ENCODE data around the gene NFKBIA. TPM values are rescaled to one million over a fixed set of nuclear protein-coding genes. Genes with fewer than 3 reads are reported as not detected.
A peak's percentile ranks its signal among the peaks of the same experiment; 100 is the strongest.

Gene NFKBIA
- total RNA-seq, 5 donors from 2014 or later (not counting 1 experiment from before 2014, with no cell fraction given), result 129 to 1,245 (median 169) TPM

DNA sequence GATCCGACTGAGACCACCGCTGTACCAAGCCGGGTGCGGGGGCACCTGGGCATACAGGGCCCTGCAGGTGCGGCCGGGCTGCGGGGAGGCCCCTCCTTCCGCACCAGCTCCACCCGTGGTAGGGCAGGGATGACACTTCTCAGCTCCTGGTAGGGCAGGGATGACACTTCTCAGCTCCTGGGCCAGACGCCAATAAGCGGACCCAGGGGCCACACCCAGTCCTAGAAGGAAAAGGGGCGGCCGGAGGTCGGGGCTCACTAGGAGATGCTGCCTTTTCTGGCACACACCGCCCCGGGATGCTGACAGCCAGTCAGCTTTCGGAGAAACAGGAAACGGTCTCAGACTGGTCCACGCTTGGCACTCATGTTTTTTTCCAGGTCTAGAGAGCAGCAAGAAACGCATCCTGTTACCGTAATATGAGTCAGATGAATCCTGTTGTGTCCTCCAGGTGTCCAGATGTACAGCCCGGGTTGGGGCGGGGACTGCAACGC lies 34.8 kb downstream of the NFKBIA start:
- Histone ChIP-seq H3K4me1 (ENCODE audit: control insufficient read depth in 1 of 2, extremely low read depth in 1 of 2, insufficient read depth in 2 of 2, low read length in 2 of 2) (peaks cover 10 to 41% of the 10 kb centered on the region in 2 experiments), H3K36me3 (ENCODE audit: control insufficient read depth in 2 of 2, extremely low read depth in 1 of 2, insufficient read depth in 1 of 2, low read length in 1 of 2) (no peaks in the 10 kb centered on the region), H3K9me3 (no peaks in the 10 kb centered on the region), H3K4me3 (ENCODE audit: control insufficient read depth in 1 of 2, extremely low read depth in 1 of 2, low read length in 1 of 2) (no peak overlapping the region), H3K27ac (ENCODE audit: low read length) (no peak overlapping the region), H3K27me3 (replicated peaks in 1 of 2; ENCODE audit: control insufficient read depth in 2 of 2, extremely low read depth in 1 of 2, insufficient read depth in 2 of 2, low read length in 1 of 2) (no peaks in the 10 kb centered on the region)
- Mint-ChIP-seq H3K4me1 (peaks cover 27 to 30% (median 28%) of the 10 kb centered on the region in 3 donors), H3K4me3 (no peak overlapping the region), H3K27ac (no peak overlapping the region), H3K9me3 (peaks cover 2 to 10% (median 5%) of the 10 kb centered on the region in 3 donors), H3K27me3 (no peaks in the 10 kb centered on the region), H3K36me3 (no peaks in the 10 kb centered on the region)
- ATAC-seq (replicated peaks in 1 of 4) (peak in 2 of 4 experiments; percentile 29 to 45), DNase-seq (peak in 2 of 35 experiments; percentile 6 to 18)
- CTCF ChIA-PET, result interaction anchor here in 1 of 2 donors (0.6 to 1.5 kb wide), 2 partner anchors 35 to 410 kb away, joined by 4 to 5 read pairs; partner anchors contain the start of gene NFKBIA
- 94% methylated on average over 20 of the region's 24 CpGs for WGBS (ENCODE audit: insufficient coverage)
- POLR2A ChIA-PET, result no interaction called here

DNA sequence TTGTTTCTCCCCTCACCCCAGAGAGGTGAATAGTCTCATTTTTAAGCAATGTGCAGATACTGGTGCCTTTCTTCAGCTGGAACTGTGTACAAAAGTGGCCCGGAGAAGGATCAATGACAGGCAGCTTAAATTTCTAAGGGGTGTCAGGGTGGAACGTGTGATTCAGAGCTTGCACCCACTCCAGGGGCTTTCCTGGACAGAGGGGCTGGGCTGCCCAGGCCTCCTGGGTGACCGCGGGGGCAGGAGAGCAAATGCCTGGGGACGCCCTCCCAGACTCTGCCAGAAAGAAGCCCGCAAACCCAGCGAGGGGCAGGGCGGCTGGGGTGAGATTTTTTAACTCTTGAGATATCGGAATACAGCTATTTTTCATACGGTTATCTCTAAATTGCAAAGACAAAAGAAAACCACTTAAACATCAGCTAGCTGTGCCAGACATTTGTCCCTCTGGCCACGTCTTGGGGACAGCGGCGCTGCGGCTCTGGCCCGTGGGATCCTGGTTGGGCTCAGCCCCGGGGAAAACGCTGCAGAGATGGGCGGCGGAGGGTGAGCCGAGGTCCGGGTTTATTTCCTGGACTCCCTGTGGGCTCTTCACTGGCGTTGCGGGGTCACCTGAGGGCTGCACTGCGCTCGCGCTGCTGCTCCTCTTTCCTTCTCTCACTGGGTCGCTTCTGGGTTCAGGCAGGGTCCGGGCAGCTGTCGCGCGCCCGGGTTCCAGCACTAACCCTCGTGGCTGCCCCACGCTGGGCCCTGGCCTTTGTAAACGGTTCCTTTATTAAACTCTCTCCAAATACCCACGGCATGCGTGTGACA lies 35.8 kb downstream of the NFKBIA start:
- Mint-ChIP-seq H3K27ac (peak overlapping the region in 1 of 2 donors; percentile 82), H3K27me3 (no peaks in the 10 kb centered on the region), H3K4me3 (peak overlapping the region in 1 of 3 donors; percentile 9), H3K36me3 (no peaks in the 10 kb centered on the region), H3K4me1 (peaks cover 27 to 30% (median 28%) of the 10 kb centered on the region in 3 donors), H3K9me3 (peaks cover 2 to 10% (median 5%) of the 10 kb centered on the region in 3 donors)
- Histone ChIP-seq H3K4me3 (ENCODE audit: control insufficient read depth in 1 of 2, extremely low read depth in 1 of 2, low read length in 1 of 2) (no peak overlapping the region), H3K9me3 (no peaks in the 10 kb centered on the region), H3K27ac (ENCODE audit: low read length) (no peak overlapping the region), H3K36me3 (ENCODE audit: control insufficient read depth in 2 of 2, extremely low read depth in 1 of 2, insufficient read depth in 1 of 2, low read length in 1 of 2) (no peaks in the 10 kb centered on the region), H3K4me1 (ENCODE audit: control insufficient read depth in 1 of 2, extremely low read depth in 1 of 2, insufficient read depth in 2 of 2, low read length in 2 of 2) (peaks cover 10 to 41% of the 10 kb centered on the region in 2 experiments), H3K27me3 (replicated peaks in 1 of 2; ENCODE audit: control insufficient read depth in 2 of 2, extremely low read depth in 1 of 2, insufficient read depth in 2 of 2, low read length in 1 of 2) (no peaks in the 10 kb centered on the region)
- ChIA-PET POLR2A (interaction anchor here in 1 of 2 donors (1.7 kb wide), 1 partner anchor 35 kb away, joined by 4 read pairs; no protein-coding TSS in a partner anchor), CTCF (interaction anchor here (0.6 to 1.5 kb wide), 2 partner anchors 36 kb away, joined by 3 to 4 read pairs; partner anchors contain the start of gene NFKBIA (in 2 of the 2))
- WGBS (ENCODE audit: insufficient coverage), result 90% methylated on average over 36 of the region's 37 CpGs
- no peak for DNase-seq
- no peak for ATAC-seq (replicated peaks in 1 of 4)

DNA sequence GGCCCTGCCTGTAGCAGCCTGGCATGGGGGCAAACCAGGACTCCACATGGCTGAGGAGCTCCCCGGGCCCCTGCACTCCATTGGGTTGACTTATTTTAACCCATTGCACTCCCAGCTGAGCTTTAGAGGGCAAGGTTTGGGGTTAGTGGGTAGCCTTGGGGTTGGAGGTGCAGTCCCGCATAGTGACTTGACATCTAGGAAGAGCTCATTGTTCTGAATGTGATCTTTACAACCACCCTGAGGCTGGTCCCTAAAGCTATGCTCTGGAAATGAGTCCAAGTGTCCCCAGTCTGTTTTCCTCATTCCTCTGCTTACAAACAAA lies 36.4 kb downstream of the NFKBIA start:
- Mint-ChIP-seq H3K4me1 (peaks cover 26 to 30% (median 28%) of the 10 kb centered on the region in 3 donors), H3K9me3 (peaks cover 2 to 10% (median 5%) of the 10 kb centered on the region in 3 donors), H3K36me3 (no peaks in the 10 kb centered on the region), H3K4me3 (peak overlapping the region in 1 of 3 donors; percentile 9), H3K27ac (peak overlapping the region in 1 of 2 donors; percentile 82), H3K27me3 (no peaks in the 10 kb centered on the region)
- no peaks in the 10 kb centered on the region for H3K27me3 ChIP-seq (replicated peaks in 1 of 2; ENCODE audit: control insufficient read depth in 2 of 2, extremely low read depth in 1 of 2, insufficient read depth in 2 of 2, low read length in 1 of 2)
- ChIA-PET CTCF (interaction anchor here (0.5 to 0.6 kb wide), 3 partner anchors 36 to 209 kb away, joined by 3 read pairs; partner anchors contain the start of gene NFKBIA (in 1 of the 2)), POLR2A (interaction anchor here (0.6 to 1.7 kb wide), 3 partner anchors 31 to 36 kb away, joined by 3 to 4 read pairs (median 4); no protein-coding TSS in a partner anchor)
- H3K27ac ChIP-seq (ENCODE audit: low read length), result peak overlapping the region; percentile 3
- peaks cover 10 to 41% of the 10 kb centered on the region in 2 experiments for H3K4me1 ChIP-seq (ENCODE audit: control insufficient read depth in 1 of 2, extremely low read depth in 1 of 2, insufficient read depth in 2 of 2, low read length in 2 of 2)
- ATAC-seq (replicated peaks in 1 of 4) (peak; percentile 5 to 39 (median 21)), DNase-seq (no peak)
- WGBS (ENCODE audit: insufficient coverage), result no CpG with 5 or more reads among the region's 2 CpGs
- no peak overlapping the region for H3K4me3 ChIP-seq (ENCODE audit: control insufficient read depth in 1 of 2, extremely low read depth in 1 of 2, low read length in 1 of 2)
- H3K9me3 ChIP-seq, result no peaks in the 10 kb centered on the region
- H3K36me3 ChIP-seq (ENCODE audit: control insufficient read depth in 2 of 2, extremely low read depth in 1 of 2, insufficient read depth in 1 of 2, low read length in 1 of 2), result no peaks in the 10 kb centered on the region

DNA sequence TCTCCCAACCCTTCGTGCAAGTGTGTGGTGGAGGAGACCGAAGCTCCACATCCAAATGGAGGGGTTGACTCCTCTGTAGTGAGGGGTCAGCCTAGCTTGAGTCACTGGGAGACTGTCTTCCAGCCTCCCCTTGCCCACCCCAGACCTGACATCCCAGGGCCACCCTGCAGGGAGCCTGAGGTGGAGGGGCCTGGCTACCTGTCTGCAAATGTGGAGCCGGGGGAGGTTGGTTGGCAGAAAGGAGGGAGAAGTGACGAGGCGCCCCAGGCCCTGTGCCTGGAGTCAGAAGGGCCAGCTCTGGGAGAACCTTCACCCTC lies 37.5 kb downstream of the NFKBIA start:
- ATAC-seq (replicated peaks in 1 of 4), result no peak
- H3K36me3 ChIP-seq (ENCODE audit: control insufficient read depth in 2 of 2, extremely low read depth in 1 of 2, insufficient read depth in 1 of 2, low read length in 1 of 2), result no peaks in the 10 kb centered on the region
- Mint-ChIP-seq H3K4me3 (peak overlapping the region in 1 of 3 donors; percentile 9), H3K36me3 (no peaks in the 10 kb centered on the region), H3K4me1 (peaks cover 22 to 30% (median 28%) of the 10 kb centered on the region in 3 donors), H3K9me3 (peaks cover 2 to 10% (median 5%) of the 10 kb centered on the region in 3 donors), H3K27me3 (no peaks in the 10 kb centered on the region), H3K27ac (peak overlapping the region; percentile 23 to 82)
- no peak for DNase-seq
- ChIA-PET CTCF (interaction anchor here in 1 of 2 donors (0.6 kb wide), 1 partner anchor 9 kb away, joined by 5 read pairs; no protein-coding TSS in a partner anchor), POLR2A (interaction anchor here in 1 of 2 donors (1.7 kb wide), 1 partner anchor 37 kb away, joined by 4 read pairs; no protein-coding TSS in a partner anchor)
- H3K4me3 ChIP-seq (ENCODE audit: control insufficient read depth in 1 of 2, extremely low read depth in 1 of 2, low read length in 1 of 2), result no peak overlapping the region
- H3K4me1 ChIP-seq (ENCODE audit: control insufficient read depth in 1 of 2, extremely low read depth in 1 of 2, insufficient read depth in 2 of 2, low read length in 2 of 2), result peaks cover 10 to 41% of the 10 kb centered on the region in 2 experiments
- no peaks in the 10 kb centered on the region for H3K9me3 ChIP-seq
- no CpG with 5 or more reads among the region's 5 CpGs for WGBS (ENCODE audit: insufficient coverage)
- no peak overlapping the region for H3K27ac ChIP-seq (ENCODE audit: low read length)
- H3K27me3 ChIP-seq (replicated peaks in 1 of 2; ENCODE audit: control insufficient read depth in 2 of 2, extremely low read depth in 1 of 2, insufficient read depth in 2 of 2, low read length in 1 of 2), result peaks cover 0 to 2% of the 10 kb centered on the region in 2 experiments

DNA sequence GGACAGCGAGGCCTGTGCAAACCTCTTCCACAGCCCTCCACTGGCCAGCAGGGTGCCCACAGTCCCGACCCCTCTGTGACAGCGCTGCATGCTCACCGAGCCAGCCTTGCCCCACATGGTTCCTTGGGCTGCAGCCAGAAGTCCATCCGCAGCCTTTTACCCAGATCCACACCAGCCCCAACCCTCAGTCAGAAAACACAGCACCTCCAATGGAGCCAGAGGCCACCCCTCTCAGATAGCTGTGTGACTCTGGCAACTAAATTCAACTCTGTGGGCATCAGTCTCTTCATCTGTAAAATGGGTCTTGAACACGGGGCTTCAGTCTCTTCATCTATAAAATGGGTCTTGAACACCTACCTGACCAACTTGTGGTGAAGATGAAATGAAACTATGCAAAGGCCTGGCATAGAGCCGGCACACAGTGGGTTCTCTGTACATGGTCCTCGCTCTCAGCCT lies 38.0 kb downstream of the NFKBIA start:
- ChIA-PET POLR2A (no interaction called here), CTCF (no interaction called here)
- Histone ChIP-seq H3K27me3 (replicated peaks in 1 of 2; ENCODE audit: control insufficient read depth in 2 of 2, extremely low read depth in 1 of 2, insufficient read depth in 2 of 2, low read length in 1 of 2) (peaks cover 0 to 2% of the 10 kb centered on the region in 2 experiments), H3K4me3 (ENCODE audit: control insufficient read depth in 1 of 2, extremely low read depth in 1 of 2, low read length in 1 of 2) (no peak overlapping the region), H3K4me1 (ENCODE audit: control insufficient read depth in 1 of 2, extremely low read depth in 1 of 2, insufficient read depth in 2 of 2, low read length in 2 of 2) (peaks cover 10 to 41% of the 10 kb centered on the region in 2 experiments), H3K36me3 (ENCODE audit: control insufficient read depth in 2 of 2, extremely low read depth in 1 of 2, insufficient read depth in 1 of 2, low read length in 1 of 2) (no peaks in the 10 kb centered on the region), H3K27ac (ENCODE audit: low read length) (no peak overlapping the region), H3K9me3 (no peaks in the 10 kb centered on the region)
- Mint-ChIP-seq H3K4me1 (peaks cover 22 to 30% (median 28%) of the 10 kb centered on the region in 3 donors), H3K36me3 (no peaks in the 10 kb centered on the region), H3K27me3 (no peaks in the 10 kb centered on the region), H3K9me3 (peaks cover 2 to 10% (median 5%) of the 10 kb centered on the region in 3 donors), H3K4me3 (no peak overlapping the region), H3K27ac (peak overlapping the region in 1 of 2 donors; percentile 82)
- WGBS (ENCODE audit: insufficient coverage), result 94% methylated on average over 5 of the region's 8 CpGs
- ATAC-seq (replicated peaks in 1 of 4), result no peak
- DNase-seq, result no peak

DNA sequence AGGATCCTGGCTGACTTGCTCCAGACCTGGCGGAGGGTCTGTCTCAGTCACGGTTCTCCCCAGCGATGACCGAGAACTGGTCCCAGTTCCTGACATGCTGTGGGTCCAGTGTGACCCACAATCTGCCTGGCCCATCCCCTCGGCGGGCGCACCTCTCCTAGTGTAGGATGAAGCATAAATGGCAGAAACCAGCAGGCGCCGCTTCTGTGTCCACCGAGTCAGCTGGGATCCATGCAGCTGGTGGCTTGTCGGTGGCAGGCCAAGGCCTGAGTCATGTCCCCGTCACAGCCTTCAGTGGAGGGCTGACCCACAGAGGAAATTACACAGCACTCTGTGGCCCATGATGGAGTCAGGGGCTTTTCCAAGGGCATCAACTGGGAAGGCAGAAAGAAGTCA lies 38.5 kb downstream of the NFKBIA start:
- H3K36me3 ChIP-seq (ENCODE audit: control insufficient read depth in 2 of 2, extremely low read depth in 1 of 2, insufficient read depth in 1 of 2, low read length in 1 of 2), result no peaks in the 10 kb centered on the region
- H3K9me3 ChIP-seq, result no peaks in the 10 kb centered on the region
- POLR2A ChIA-PET, result no interaction called here
- WGBS (ENCODE audit: insufficient coverage), result 82% methylated on average over 12 of the region's 12 CpGs
- H3K4me3 ChIP-seq (ENCODE audit: control insufficient read depth in 1 of 2, extremely low read depth in 1 of 2, low read length in 1 of 2), result no peak overlapping the region
- ATAC-seq (replicated peaks in 1 of 4), result no peak
- Mint-ChIP-seq H3K27me3 (no peaks in the 10 kb centered on the region), H3K36me3 (no peaks in the 10 kb centered on the region), H3K4me3 (no peak overlapping the region), H3K27ac (no peak overlapping the region), H3K9me3 (peaks cover 2 to 7% (median 3%) of the 10 kb centered on the region in 3 donors), H3K4me1 (peaks cover 22 to 30% (median 28%) of the 10 kb centered on the region in 3 donors)
- DNase-seq, result peak in 3 of 35 experiments; percentile 5 to 42 (median 18)
- H3K27me3 ChIP-seq (replicated peaks in 1 of 2; ENCODE audit: control insufficient read depth in 2 of 2, extremely low read depth in 1 of 2, insufficient read depth in 2 of 2, low read length in 1 of 2), result peaks cover 0 to 2% of the 10 kb centered on the region in 2 experiments
- H3K4me1 ChIP-seq (ENCODE audit: control insufficient read depth in 1 of 2, extremely low read depth in 1 of 2, insufficient read depth in 2 of 2, low read length in 2 of 2), result peaks cover 10 to 41% of the 10 kb centered on the region in 2 experiments
- no peak overlapping the region for H3K27ac ChIP-seq (ENCODE audit: low read length)
- CTCF ChIA-PET, result no interaction called here

All from T-cell (primary cell).